Body of pancreas (tissue), 4 donors: ENCODE results near the gene LYL1. TPM values are rescaled to one million over a fixed set of nuclear protein-coding genes. Genes with fewer than 3 reads are reported as not detected.

Experiments used
- ATAC-seq: fragments of 150-250 bp; one replicate; pipeline ENCODE4 v1.9.1; 2016
- DNase-seq, 4 donors: peaks; one replicate each; pipeline ENCODE4 v3.0.0-alpha.2; 2019
- H3K27ac ChIP-seq, 4 donors: fragments of 200-600 bp; sonication (generic); 1 replicate in 3 of 4; 2 replicates in 1 of 4; pipeline versions ENCODE4 v1.5.1 to v1.6.1; 2016 to 2019; ENCODE audit warnings: mild to moderate bottlenecking in 1 of 4, mixed read lengths in 1 of 4, moderate library complexity in 1 of 4
- H3K27me3 ChIP-seq, 2 donors: fragments of 200-600 bp; sonication (generic); one replicate each; pipeline ENCODE4 v1.6.0; 2016; ENCODE audit warnings: mild to moderate bottlenecking in 1 of 2
- H3K36me3 ChIP-seq, 2 donors: fragments of 200-600 bp; sonication (generic); replicated peaks in 1 of 2; 2 replicates each; pipeline ENCODE4 v1.5.1; 2016; ENCODE audit warnings: low read depth in 2 of 2; ENCODE audit not compliant: insufficient read depth in 1 of 2
- H3K4me1 ChIP-seq: fragments of 200-600 bp; sonication (generic); one replicate; pipeline ENCODE4 v1.6.0; 2016
- H3K4me3 ChIP-seq, 2 donors: fragments of 200-600 bp; sonication (generic); 1 replicate in 1 of 2; 2 replicates in 1 of 2; pipeline ENCODE4 v1.5.1; 2016 to 2019
- H3K9me3 ChIP-seq, 3 donors: fragments of 200-600 bp; sonication (generic); 1 replicate in 2 of 3; 2 replicates in 1 of 3; pipeline ENCODE4 v1.5.1; 2016
- CTCF ChIP-seq, 7 experiments: fragments of 450-650 bp in 4 of 7; fragments of 200-600 bp in 3 of 7; sonication (generic) in 3 of 7; IDR thresholded peaks; one replicate each; pipeline ENCODE4 v1.5.1; 2016 to 2019; ENCODE audit warnings: antibody characterized with exemption in 7 of 7
- POLR2A ChIP-seq, 3 donors: fragments of 450-650 bp; IDR thresholded peaks; one replicate each; pipeline ENCODE4 v1.6.1; 2016; ENCODE audit warnings: antibody characterized with exemption in 3 of 3, mild to moderate bottlenecking in 2 of 3
- WGBS, 2 donors: methylation state at CpG; one replicate each; pipeline ENCODE4 v1.1.5; 2017; 5-methylcytosine and 5-hydroxymethylcytosine counted together
- intact Hi-C: fragments of 100-400 bp; cut with DNase I; formaldehyde crosslinking; loops from one replicate; pipeline ENCODE4 v1.15.1; 2023
- total RNA-seq, 2 donors: library from RNA; depleted of rRNA; stranded (reverse); fragments of >200 nt; gene quantifications; one replicate each; pipeline ENCODE4 v1.1.0, GENCODE V29; 2016

The LYL1 gene
- total RNA-seq, 2 donors from 2014 or later, result 3.4 to 6.9 TPM

GRCh38 chr19:13054626-13055212, 47.9 kb downstream of the LYL1 start:
- ATAC-seq (no peak), DNase-seq (no peak)
- no peaks in the 10 kb centered on the region for H3K27me3 ChIP-seq
- H3K9me3 ChIP-seq, result no peaks in the 10 kb centered on the region
- no peaks in the 10 kb centered on the region for H3K36me3 ChIP-seq
- peaks cover 88% of the 10 kb centered on the region for H3K4me1 ChIP-seq
- TF ChIP-seq POLR2A (IDR thresholded peaks at IDR 0.05) (no peak), CTCF (IDR thresholded peaks at IDR 0.05) (no peak)
- intact Hi-C loops, result no loop called here
- no peak overlapping the region for H3K4me3 ChIP-seq
- H3K27ac ChIP-seq, result peak overlapping the region; percentile 87 to 96 (median 91)
- WGBS, 2 donors, result 52 to 61% methylated on average over 11 of the region's 11 CpGs

GRCh38 chr19:13053761-13054625, 48.7 kb downstream of the LYL1 start:
- WGBS, 2 donors, result 50 to 58% methylated on average over 7 to 17 of the region's 17 CpGs
- peak overlapping the region; percentile 87 to 96 (median 91) for H3K27ac ChIP-seq
- H3K4me1 ChIP-seq, result peaks cover 84% of the 10 kb centered on the region
- peak in 2 of 3 donors; percentile 56 to 59 for TF ChIP-seq POLR2A (IDR thresholded peaks at IDR 0.05)
- TF ChIP-seq CTCF (IDR thresholded peaks at IDR 0.05), result no peak
- no peaks in the 10 kb centered on the region for H3K36me3 ChIP-seq
- H3K9me3 ChIP-seq, result no peaks in the 10 kb centered on the region
- intact Hi-C loops, result no loop called here
- no peak overlapping the region for H3K4me3 ChIP-seq
- H3K27me3 ChIP-seq, result no peaks in the 10 kb centered on the region
- DNase-seq (peak; percentile 83 to 93 (median 92)), ATAC-seq (peak; percentile 82)

GRCh38 chr19:13053238-13053637, 49.4 kb downstream of the LYL1 start:
- Histone ChIP-seq H3K9me3 (no peaks in the 10 kb centered on the region), H3K4me3 (no peak overlapping the region), H3K27me3 (no peaks in the 10 kb centered on the region), H3K36me3 (no peaks in the 10 kb centered on the region), H3K27ac (peak overlapping the region; percentile 87 to 96 (median 91)), H3K4me1 (peaks cover 79% of the 10 kb centered on the region)
- TF ChIP-seq POLR2A (IDR thresholded peaks at IDR 0.05), result no peak
- no peak for TF ChIP-seq CTCF (IDR thresholded peaks at IDR 0.05)
- DNase-seq (no peak), ATAC-seq (no peak)
- WGBS, 2 donors, result 43 to 64% methylated on average over 3 of the region's 3 CpGs
- intact Hi-C loops, result no loop called here

- Histone ChIP-seq H3K4me3 (no peak overlapping the region), H3K9me3 (no peaks in the 10 kb centered on the region), H3K27ac (peak overlapping the region; percentile 21 to 96 (median 91)), H3K4me1 (peaks cover 79% of the 10 kb centered on the region), H3K36me3 (no peaks in the 10 kb centered on the region), H3K27me3 (no peaks in the 10 kb centered on the region)
- 63 to 76% methylated on average over 8 to 12 of the region's 12 CpGs for WGBS, 2 donors
- TF ChIP-seq POLR2A (IDR thresholded peaks at IDR 0.05) (no peak), CTCF (IDR thresholded peaks at IDR 0.05) (no peak)
- no peak for DNase-seq
- intact Hi-C loops, result no loop called here
- no peak for ATAC-seq
Measured at GRCh38 chr19:13052447-13053175, 50.0 kb downstream of the LYL1 start.
